ENCODE results near the gene NCAN. TPM values are rescaled to one million over a fixed set of nuclear protein-coding genes. Genes with fewer than 3 reads are reported as not detected.

NCAN gene
- total RNA-seq, 6 experiments from 2014 or later, result 0.04 to 0.07 (median 0.06) TPM; not detected in 2

GRCh38 chr19:19176950-19177349, 34.8 kb upstream of the NCAN start:
- Histone ChIP-seq H3K9me3 (no peaks in the 10 kb centered on the region), H3K4me1 (peaks cover 0 to 15% (median 0%) of the 10 kb centered on the region in 4 donors), H3K4me3 (no peak overlapping the region), H3K36me3 (peaks cover 0 to 2% (median 0%) of the 10 kb centered on the region in 4 donors), H3K27ac (no peak overlapping the region), H3K27me3 (no peaks in the 10 kb centered on the region)
- intact Hi-C loops (cut with DNase I), result no loop called here
- ATAC-seq (no peak), DNase-seq (no peak)
- TF ChIP-seq CTCF (IDR thresholded peaks at IDR 0.05) (no peak), POLR2A (IDR thresholded peaks at IDR 0.05) (no peak)
- WGBS (ENCODE audit: insufficient coverage, low coverage, low lambda C conversion rate, missing lambda C conversion rate), result 67% methylated on average over 1 of the region's 8 CpGs

- TF ChIP-seq CTCF (IDR thresholded peaks at IDR 0.05) (no peak), POLR2A (IDR thresholded peaks at IDR 0.05) (no peak)
- Histone ChIP-seq H3K4me1 (peaks cover 0 to 3% (median 0%) of the 10 kb centered on the region in 4 donors), H3K27ac (no peak overlapping the region), H3K4me3 (no peak overlapping the region), H3K36me3 (peaks cover 0 to 10% (median 0%) of the 10 kb centered on the region in 4 donors), H3K27me3 (no peaks in the 10 kb centered on the region), H3K9me3 (no peaks in the 10 kb centered on the region)
- DNase-seq (no peak), ATAC-seq (no peak)
- WGBS (ENCODE audit: insufficient coverage, low coverage, low lambda C conversion rate, missing lambda C conversion rate), result 98% methylated on average over 6 of the region's 17 CpGs
- intact Hi-C loops (cut with DNase I), result loop anchor here in 1 of 2 donors (10.0 kb wide), 1 partner anchor 165 kb away; no protein-coding TSS in a partner anchor
These were observed 32.0 kb upstream of the NCAN start for GRCh38 chr19:19179548-19180441.

- ATAC-seq, result no peak
- peaks cover 0 to 10% (median 2%) of the 10 kb centered on the region in 4 donors for H3K36me3 ChIP-seq
These were observed 30.2 kb upstream of the NCAN start for GRCh38 chr19:19181488-19181998.

More at GRCh38 chr19:19181488-19181998, 30.2 kb upstream of the NCAN start:
- H3K4me3 ChIP-seq, result no peak overlapping the region
- TF ChIP-seq CTCF (IDR thresholded peaks at IDR 0.05) (no peak), POLR2A (IDR thresholded peaks at IDR 0.05) (no peak)
- WGBS (ENCODE audit: insufficient coverage, low coverage, low lambda C conversion rate, missing lambda C conversion rate), result 90% methylated on average over 5 of the region's 9 CpGs
- H3K27ac ChIP-seq, result no peak overlapping the region
- no peaks in the 10 kb centered on the region for H3K27me3 ChIP-seq
- DNase-seq, result no peak
- no peaks in the 10 kb centered on the region for H3K4me1 ChIP-seq
- intact Hi-C loops (cut with DNase I), result loop anchor here in 1 of 2 donors (10.0 kb wide), 1 partner anchor 163 kb away; no protein-coding TSS in a partner anchor
- H3K9me3 ChIP-seq, result no peaks in the 10 kb centered on the region

Measured in right lobe of liver (tissue), 6 donors.